ENCODE results near the gene SFXN3. TPM values are rescaled to one million over a fixed set of nuclear protein-coding genes. Genes with fewer than 3 reads are reported as not detected.

SFXN3 gene
- total and polyA plus RNA-seq, 10 of the 15 experiments (the other 5 are each of a cell fraction or from before 2014, with no cell fraction given) = 0.05 to 11.3 (median 1.2) TPM

- TF ChIP-seq SREBF1 (IDR thresholded peaks at IDR 0.05; ENCODE audit: low read length) (no peak), ZNF217 (IDR thresholded peaks at IDR 0.05) (no peak)
These were observed 36.5 kb downstream of the SFXN3 start (continued) for GRCh38 chr10:101067356-101068083.

GRCh38 chr10:101069441-101069840, 38.4 kb downstream of the SFXN3 start:
- ChIA-PET POLR2A (interaction anchor here (0.7 kb wide), 1 partner anchor 26 kb away, joined by 3 read pairs; no protein-coding TSS in a partner anchor), CTCF (interaction anchor here (1.0 to 23.4 kb wide), 5 partner anchors 20 to 73 kb away, joined by 3 to 885 read pairs (median 18); partner anchors contain the start of gene KAZALD1), RAD21 (ENCODE audit: unreplicated experiment) (interaction anchor here (1.4 to 6.1 kb wide), 7 partner anchors 10 to 73 kb away, joined by 4 to 70 read pairs (median 17); no protein-coding TSS in a partner anchor), SMC1A (ENCODE audit: uncharacterized antibody, unreplicated experiment) (interaction anchor here (0.6 to 4.3 kb wide), 5 partner anchors 8 to 27 kb away, joined by 3 to 36 read pairs (median 4); partner anchors contain the start of gene KAZALD1)
- ATAC-seq = no peak
- Histone ChIP-seq H3K9me3 (replicated peaks; ENCODE audit: control insufficient read depth, insufficient read depth, low read length) (no peaks in the 10 kb centered on the region), H3K79me2 (ENCODE audit: control insufficient read depth, insufficient read depth, low read length) (no peaks in the 10 kb centered on the region), H4K20me1 (ENCODE audit: control insufficient read depth, insufficient read depth) (no peaks in the 10 kb centered on the region), H2AFZ (ENCODE audit: control insufficient read depth, low read depth, low read length) (no peak overlapping the region), H3K36me3 (ENCODE audit: control insufficient read depth in 2 of 2, insufficient read depth in 2 of 2, low read length in 1 of 2) (no peaks in the 10 kb centered on the region), H3K4me1 (ENCODE audit: control insufficient read depth, insufficient read depth, low read length) (peaks cover 28% of the 10 kb centered on the region), H3K27me3 (replicated peaks in 1 of 2; ENCODE audit: control insufficient read depth in 2 of 2, insufficient read depth in 2 of 2, low read length in 1 of 2) (peaks cover 0 to 5% of the 10 kb centered on the region in 2 experiments; a peak in 3 of 4 replicates), H3K27ac (ENCODE audit: control insufficient read depth, insufficient read depth) (no peak overlapping the region), H3K4me2 (ENCODE audit: control insufficient read depth, insufficient read depth) (no peak overlapping the region), H3K9ac (ENCODE audit: control insufficient read depth, insufficient read depth, low read length) (no peak overlapping the region), H3K4me3 (no peak overlapping the region)
- no TSS peak for BruUV-seq (replicated peaks)
- DNase-seq (ENCODE audit: low read depth, low spot score) = no peak
- no peak for FAIRE-seq
- WGBS (ENCODE audit: insufficient coverage, insufficient replicate concordance, low lambda C conversion rate, missing lambda C conversion rate) = 72% methylated on average over 5 of the region's 5 CpGs
- intact Hi-C loops (cut with micrococcal nuclease; ENCODE audit: unreplicated experiment) = loop anchor here (5.0 kb wide), 1 partner anchor 37 kb away; the partner anchor contains the start of genes PDZD7 and SFXN3
- in situ Hi-C loops (cut with MboI) = no loop called here
- no peak for TF ChIP-seq IKZF1 (conservative IDR thresholded peaks at IDR 0.05)
- TF ChIP-seq PRDM15 (CRISPR knock-in tag; IDR thresholded peaks at IDR 0.05) = no peak
- no peak for TF ChIP-seq E2F4 (IDR thresholded peaks at IDR 0.05; ENCODE audit: low read depth, low read length)
- TF ChIP-seq RAD51 (IDR thresholded peaks at IDR 0.05) = no peak
